Osteocyte (in vitro differentiated cells): ENCODE measurements around the gene CS. TPM values are rescaled to one million over a fixed set of nuclear protein-coding genes. Genes with fewer than 3 reads are reported as not detected.
A peak's percentile ranks its signal among the peaks of the same experiment; 100 is the strongest.
"Not testable (repeated sequence)": the region's sequence is repeated elsewhere in the genome, so short reads cannot be mapped to it uniquely, and the experiment has no call there.

Experiments used
- DNase-seq: peaks from one replicate; pipeline ENCODE4 v3.0.0; 2021; ENCODE audit warnings: mixed read lengths; ENCODE audit not compliant: unreplicated experiment; ENCODE audit errors: extremely low spot score
- H3K27ac Mint-ChIP-seq: one replicate; pipeline ENCODE4 v1.8.0; 2021; ENCODE audit warnings: mild to moderate bottlenecking, mixed read lengths; ENCODE audit not compliant: unreplicated experiment
- H3K27me3 Mint-ChIP-seq: one replicate; pipeline ENCODE4 v1.8.0; 2021; ENCODE audit warnings: mixed read lengths; ENCODE audit not compliant: unreplicated experiment
- H3K36me3 Mint-ChIP-seq: one replicate; pipeline ENCODE4 v1.8.0; 2021; ENCODE audit warnings: mixed read lengths; ENCODE audit not compliant: unreplicated experiment
- H3K4me1 Mint-ChIP-seq: one replicate; pipeline ENCODE4 v1.8.0; 2021; ENCODE audit warnings: mixed read lengths; ENCODE audit not compliant: unreplicated experiment
- H3K4me3 Mint-ChIP-seq: one replicate; pipeline ENCODE4 v1.8.0; 2021; ENCODE audit warnings: mild to moderate bottlenecking, moderate library complexity, mixed read lengths; ENCODE audit not compliant: unreplicated experiment
- H3K9me3 Mint-ChIP-seq: one replicate; pipeline ENCODE4 v1.8.0; 2021; ENCODE audit warnings: mixed read lengths; ENCODE audit not compliant: unreplicated experiment
- total RNA-seq: library from RNA; stranded (reverse); gene quantifications from 2 replicates; pipeline ENCODE4 v1.2.1, GENCODE V29; 2021
- TF ChIP-seq, protein P1 (sequence below): fragments of 200-600 bp; sonication (generic); IDR thresholded peaks from 2 replicates; pipeline ENCODE4 v1.5.0; 2021; ENCODE audit warnings: antibody characterized with exemption, mild to moderate bottlenecking, moderate library complexity

The CS gene
- total RNA-seq, 1 donor from 2014 or later: 199 TPM

DNA sequence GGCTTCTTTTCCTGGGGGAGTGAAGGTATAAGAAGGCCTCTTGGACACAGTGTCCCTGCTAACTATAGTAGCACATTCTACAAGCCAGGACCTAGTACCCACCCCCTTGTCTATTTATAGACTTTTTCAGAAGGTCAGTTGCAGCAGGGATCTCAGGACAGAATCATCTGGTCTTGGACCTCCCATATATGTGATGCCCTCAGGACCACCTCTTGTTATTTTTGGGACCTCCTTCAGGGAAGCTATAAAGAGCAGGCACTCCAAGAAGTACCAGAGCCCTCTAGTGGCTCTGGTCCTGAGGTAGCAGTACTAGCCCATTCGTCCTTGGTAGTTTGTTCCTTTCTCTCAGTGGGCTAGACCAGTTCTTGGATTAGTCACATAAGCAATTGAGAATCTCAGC is 29.1 kb downstream of the CS start:
- H3K27me3 Mint-ChIP-seq: no peaks in the 10 kb centered on the region
- H3K4me1 Mint-ChIP-seq: peaks cover 15% of the 10 kb centered on the region
- H3K9me3 Mint-ChIP-seq: no peaks in the 10 kb centered on the region
- H3K27ac Mint-ChIP-seq: no peak overlapping the region
- TF ChIP-seq, protein P1, sequence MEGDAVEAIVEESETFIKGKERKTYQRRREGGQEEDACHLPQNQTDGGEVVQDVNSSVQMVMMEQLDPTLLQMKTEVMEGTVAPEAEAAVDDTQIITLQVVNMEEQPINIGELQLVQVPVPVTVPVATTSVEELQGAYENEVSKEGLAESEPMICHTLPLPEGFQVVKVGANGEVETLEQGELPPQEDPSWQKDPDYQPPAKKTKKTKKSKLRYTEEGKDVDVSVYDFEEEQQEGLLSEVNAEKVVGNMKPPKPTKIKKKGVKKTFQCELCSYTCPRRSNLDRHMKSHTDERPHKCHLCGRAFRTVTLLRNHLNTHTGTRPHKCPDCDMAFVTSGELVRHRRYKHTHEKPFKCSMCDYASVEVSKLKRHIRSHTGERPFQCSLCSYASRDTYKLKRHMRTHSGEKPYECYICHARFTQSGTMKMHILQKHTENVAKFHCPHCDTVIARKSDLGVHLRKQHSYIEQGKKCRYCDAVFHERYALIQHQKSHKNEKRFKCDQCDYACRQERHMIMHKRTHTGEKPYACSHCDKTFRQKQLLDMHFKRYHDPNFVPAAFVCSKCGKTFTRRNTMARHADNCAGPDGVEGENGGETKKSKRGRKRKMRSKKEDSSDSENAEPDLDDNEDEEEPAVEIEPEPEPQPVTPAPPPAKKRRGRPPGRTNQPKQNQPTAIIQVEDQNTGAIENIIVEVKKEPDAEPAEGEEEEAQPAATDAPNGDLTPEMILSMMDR: peak; percentile 46
- H3K4me3 Mint-ChIP-seq: no peak overlapping the region
- DNase-seq: no peak
- peaks cover 32% of the 10 kb centered on the region for H3K36me3 Mint-ChIP-seq

DNA sequence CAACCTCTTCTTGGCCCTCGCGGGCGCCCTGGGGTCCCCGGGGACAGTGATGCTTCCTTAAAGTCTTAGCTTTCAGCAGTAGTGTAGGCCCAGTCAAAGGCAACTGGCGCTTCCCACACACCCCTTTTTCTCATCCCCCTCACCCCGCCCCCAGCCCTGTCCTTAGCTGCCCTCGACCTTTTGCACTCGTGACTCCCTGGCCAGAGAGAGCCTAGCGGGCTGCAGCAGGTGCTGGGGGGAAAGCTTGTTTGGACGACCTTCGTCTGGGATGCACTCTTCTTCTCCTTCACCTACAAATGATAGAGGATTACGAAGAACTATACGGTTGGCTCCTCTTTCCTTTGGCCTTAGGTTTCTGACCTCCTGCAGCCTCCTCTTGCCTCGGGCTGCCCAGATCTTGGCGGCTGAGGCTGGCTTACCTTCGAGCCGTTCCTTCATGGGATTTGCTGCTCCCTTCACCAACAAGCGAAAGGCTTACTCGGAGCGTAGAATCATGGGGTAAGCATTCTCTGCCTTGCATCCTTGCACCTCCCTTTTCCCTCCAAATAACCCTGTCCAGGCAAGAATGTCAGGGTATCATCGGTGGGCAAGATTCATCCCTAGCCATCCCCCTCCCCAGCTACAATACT is 32.6 kb downstream of the CS start:
- DNase-seq: no peak
- TF ChIP-seq, protein P1: no peak
- Mint-ChIP-seq H3K4me1 (peaks cover 19% of the 10 kb centered on the region), H3K9me3 (no peaks in the 10 kb centered on the region), H3K4me3 (peak overlapping the region; percentile 85), H3K27ac (peak overlapping the region; percentile 44), H3K36me3 (peaks cover 14% of the 10 kb centered on the region), H3K27me3 (no peaks in the 10 kb centered on the region)

DNA sequence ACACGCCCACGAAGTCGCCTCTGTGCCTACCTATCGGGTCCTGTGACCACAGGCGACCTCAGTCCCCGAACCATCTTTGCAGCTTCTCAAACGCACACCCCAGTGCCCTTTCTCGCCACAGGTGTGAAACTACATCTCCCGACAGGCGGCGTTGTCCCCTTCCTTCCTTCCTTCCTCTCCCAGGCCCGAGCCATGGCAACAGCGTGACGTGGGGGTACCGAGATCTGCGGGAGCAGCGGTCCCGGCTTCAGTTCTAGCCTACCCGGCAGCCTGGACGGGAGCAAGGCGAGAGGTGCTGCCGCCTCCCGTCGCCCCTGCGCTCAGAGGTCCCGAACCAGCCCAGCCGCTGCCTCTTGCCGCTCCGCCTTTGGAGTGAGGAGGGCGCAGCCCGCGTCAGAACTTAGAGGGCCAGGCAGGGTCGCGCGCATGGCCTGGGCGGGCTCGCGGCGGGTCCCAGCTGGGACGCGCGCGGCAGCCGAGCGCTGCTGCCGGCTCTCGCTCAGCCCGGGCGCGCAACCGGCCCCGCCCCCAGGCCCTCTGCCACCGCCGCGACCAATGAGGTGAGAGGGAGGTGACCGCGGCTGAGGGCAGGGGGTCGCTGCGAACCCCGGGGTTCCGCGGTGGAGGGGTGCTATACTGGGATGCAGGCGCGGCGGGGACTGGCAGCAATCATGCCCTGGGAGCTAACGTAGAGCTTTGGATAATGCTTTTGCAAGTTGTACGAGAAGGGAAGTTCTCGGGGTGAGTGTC is 33.3 kb downstream of the CS start, which contains the start of gene COQ10A:
TSS of gene COQ10A (plus strand) at position 250 of the 750 bp plus-strand sequence. CDS start at position 427, 177 bp downstream.
- no peaks in the 10 kb centered on the region for H3K9me3 Mint-ChIP-seq
- DNase-seq: peak; percentile 94
- peak within 1 kb of the TSS; percentile 95 for H3K27ac Mint-ChIP-seq
- H3K4me3 Mint-ChIP-seq: peak within 1 kb of the TSS; percentile 85
- TF ChIP-seq, protein P1: peak; percentile 82
- H3K4me1 Mint-ChIP-seq: peaks cover 21% of the 10 kb centered on the region
- peaks cover 14% of the 10 kb centered on the region for H3K36me3 Mint-ChIP-seq
- H3K27me3 Mint-ChIP-seq: no peaks in the 10 kb centered on the region

DNA sequence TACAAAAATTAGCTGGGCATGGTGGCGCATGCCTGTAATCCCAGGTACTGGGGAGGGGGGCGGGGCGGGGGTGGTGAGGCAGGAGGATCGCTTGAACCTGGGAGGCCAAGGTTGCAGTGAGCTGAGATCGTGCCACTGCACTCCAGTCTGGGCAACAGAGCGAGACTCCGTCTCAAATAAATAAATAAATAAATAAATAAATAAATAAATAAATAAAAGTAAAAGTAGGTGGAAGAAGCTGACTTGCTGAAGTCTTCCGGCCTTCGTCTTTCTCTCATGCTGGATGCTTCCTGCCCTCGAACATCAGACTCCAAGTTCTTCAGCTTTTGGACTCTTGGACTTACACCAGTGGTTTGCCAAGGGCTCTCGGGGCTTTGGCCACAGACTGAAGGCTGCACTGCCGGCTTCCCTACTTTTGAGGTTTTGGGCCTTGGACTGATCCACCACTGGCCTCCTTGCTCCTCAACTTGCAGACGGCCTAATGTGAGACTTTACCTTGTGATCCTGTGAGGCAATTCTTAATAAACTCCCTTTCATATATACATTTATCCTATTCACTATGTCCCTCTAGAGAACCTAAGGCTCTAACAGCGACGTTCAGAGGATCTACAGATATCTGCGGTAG is 34.0 kb downstream of the CS start:
- Mint-ChIP-seq H3K27ac (peak overlapping the region; percentile 95), H3K4me1 (peaks cover 28% of the 10 kb centered on the region), H3K4me3 (peak overlapping the region; percentile 85), H3K36me3 (peaks cover 11% of the 10 kb centered on the region)
- DNase-seq, H3K9me3 Mint-ChIP-seq, H3K27me3 Mint-ChIP-seq: not testable (repeated sequence)

DNA sequence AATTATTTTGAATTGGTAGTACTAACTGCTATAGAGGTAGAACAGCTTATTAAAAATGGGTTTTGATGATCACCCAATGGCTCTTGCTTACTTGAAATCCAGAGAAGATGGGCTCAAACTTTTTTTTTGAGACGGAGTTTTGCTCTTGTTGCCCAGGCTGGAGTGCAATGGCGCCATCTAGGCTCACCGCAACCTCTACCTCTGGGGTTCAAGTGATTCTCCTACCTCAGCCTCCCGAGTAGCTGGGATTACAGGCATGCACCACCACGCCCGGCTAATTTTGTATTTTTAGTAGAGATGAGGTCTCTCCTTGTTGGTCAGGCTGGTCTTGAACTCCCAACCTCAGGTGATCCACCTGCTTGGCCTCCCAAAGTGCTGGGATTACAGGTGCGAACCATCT is 37.2 kb downstream of the CS start:
- H3K4me1 Mint-ChIP-seq: peaks cover 39% of the 10 kb centered on the region

More for the DNA sequence above, 37.2 kb downstream of the CS start:
- DNase-seq, H3K4me3 Mint-ChIP-seq, H3K27me3 Mint-ChIP-seq, H3K9me3 Mint-ChIP-seq, H3K36me3 Mint-ChIP-seq, H3K27ac Mint-ChIP-seq: not testable (repeated sequence)
